SK-N-SH (cell line): ENCODE measurements around the gene RAB24. TPM values are rescaled to one million over a fixed set of nuclear protein-coding genes. Genes with fewer than 3 reads are reported as not detected.

Experiments
- CTCF ChIA-PET: fragments of 300-600, 350-600 bp; formaldehyde crosslinking; extraction: SDS; loops from one replicate; lab custom pipeline; 2021; lab: Yijun Ruan, JAX
- POLR2A ChIA-PET: fragments of 350-600 bp; sonication (Branson Sonifier 250); formaldehyde crosslinking; extraction: SDS; loops from one replicate; lab custom pipeline; 2020; ENCODE audit warnings: antibody characterized with exemption, inconsistent platforms; lab: Yijun Ruan, JAX
- DNase-seq: peaks from one replicate; pipeline ENCODE4 v3.0.0; 2012
- H2AFZ ChIP-seq: fragments of 200-600 bp; sonication (generic); 2 replicates; pipeline ENCODE4 v1.8.1; 2016; ENCODE audit warnings: antibody characterized with exemption, mild to moderate bottlenecking, low read depth
- H3F3A ChIP-seq: fragments of 200-600 bp; sonication (generic); replicated peaks from 2 replicates; pipeline ENCODE3; 2016; ENCODE audit warnings: antibody characterized with exemption, mild to moderate bottlenecking; ENCODE audit not compliant: insufficient read depth
- H3K27ac ChIP-seq, 2 experiments: fragments of 200-500 bp in 1 of 2; fragments of 200-600 bp in 1 of 2; sonication (Bioruptor generic) in 1 of 2; sonication (generic), shearing (Covaris generic) in 1 of 2; 2 replicates each; pipeline versions ENCODE4 v1.5.1 to v1.6.1; 2014 to 2016; ENCODE audit warnings: low read depth in 2 of 2, inconsistent platforms in 1 of 2, low read length in 1 of 2, mild to moderate bottlenecking in 1 of 2, mixed read lengths in 1 of 2
- H3K27me3 ChIP-seq: fragments of 200-600 bp; sonication (generic), shearing (Covaris generic); 2 replicates; pipeline ENCODE4 v1.6.1; 2016; ENCODE audit warnings: mixed run types; ENCODE audit not compliant: insufficient read depth
- H3K36me3 ChIP-seq, 2 experiments: fragments of 200-500 bp in 1 of 2; fragments of 200-600 bp in 1 of 2; sonication (Bioruptor generic) in 1 of 2; sonication (generic) in 1 of 2; replicated peaks in 1 of 2; 2 replicates each; pipeline versions ENCODE3 to v1.5.1; 2014 to 2016; ENCODE audit warnings: low read length in 1 of 2, mild to moderate bottlenecking in 1 of 2; ENCODE audit not compliant: insufficient read depth in 2 of 2, control insufficient read depth in 1 of 2
- H3K4me1 ChIP-seq, 2 experiments: fragments of 200-500 bp in 1 of 2; fragments of 200-600 bp in 1 of 2; sonication (Bioruptor generic) in 1 of 2; sonication (generic), shearing (Covaris generic) in 1 of 2; 2 replicates each; pipeline versions ENCODE4 v1.5.1 to v1.6.1; 2014 to 2016; ENCODE audit warnings: low read depth in 1 of 2, low read length in 1 of 2, mixed run types in 1 of 2; ENCODE audit not compliant: insufficient read depth in 2 of 2, control insufficient read depth in 1 of 2
- H3K4me2 ChIP-seq: fragments of 200-600 bp; sonication (generic), shearing (Covaris generic); 2 replicates; pipeline ENCODE4 v1.6.1; 2017; ENCODE audit warnings: mixed run types
- H3K4me3 ChIP-seq, 2 experiments: fragments of 200-500 bp in 1 of 2; fragments of 200-600 bp in 1 of 2; sonication (Bioruptor generic) in 1 of 2; sonication (generic), shearing (Covaris generic) in 1 of 2; 2 replicates each; pipeline versions ENCODE4 v1.5.1 to v1.8.1; 2014 to 2016; ENCODE audit warnings: low read depth in 2 of 2, inconsistent platforms in 1 of 2, low read length in 1 of 2, mild to moderate bottlenecking in 1 of 2, mixed read lengths in 1 of 2, moderate library complexity in 1 of 2
- H3K79me2 ChIP-seq: fragments of 200-600 bp; sonication (generic); 2 replicates; pipeline ENCODE4 v1.8.1; 2017; ENCODE audit warnings: mild to moderate bottlenecking; ENCODE audit not compliant: insufficient read depth
- H3K9ac ChIP-seq: fragments of 200-600 bp; sonication (generic); 2 replicates; pipeline ENCODE4 v1.6.1; 2017; ENCODE audit warnings: mixed run types
- H3K9me2 ChIP-seq: fragments of 200-600 bp; sonication (generic); 2 replicates; pipeline ENCODE4 v1.6.1; 2017; ENCODE audit warnings: mixed run types
- H3K9me3 ChIP-seq: fragments of 200-600 bp; sonication (generic); 2 replicates; pipeline ENCODE4 v1.6.1; 2017; ENCODE audit warnings: mixed run types, mild to moderate bottlenecking, moderate library complexity
- H4K20me1 ChIP-seq: fragments of 200-600 bp; sonication (generic); 2 replicates; pipeline ENCODE4 v1.6.1; 2017; ENCODE audit warnings: mild to moderate bottlenecking, mixed run types; ENCODE audit not compliant: insufficient read depth
- CHD2 ChIP-seq: fragments of 150-350 bp; IDR thresholded peaks from 2 replicates; pipeline ENCODE4 v1.6.1; 2018; ENCODE audit warnings: low read length; ENCODE audit not compliant: partially characterized antibody
- ELF1 ChIP-seq: IDR thresholded peaks from 2 replicates; pipeline ENCODE4 v1.4.0; 2012
- EP300 ChIP-seq, 2 experiments: IDR thresholded peaks; 2 replicates each; pipeline versions ENCODE4 v1.4.0 to v1.6.1; 2012; ENCODE audit warnings: borderline replicate concordance in 1 of 2, low read depth in 1 of 2, low read length in 1 of 2
- EZH2phosphoT487 ChIP-seq: fragments of 200-600 bp; sonication (generic); IDR thresholded peaks from 2 replicates; pipeline ENCODE4 v1.6.1; 2017; ENCODE audit warnings: low read depth, mixed run types, mild to moderate bottlenecking, antibody characterized with exemption, moderate library complexity, borderline replicate concordance
- FOSL2 ChIP-seq: IDR thresholded peaks from 2 replicates; pipeline ENCODE4 v1.4.0; 2012; ENCODE audit warnings: low read depth, mild to moderate bottlenecking, moderate library complexity, borderline replicate concordance
- GABPA ChIP-seq: IDR thresholded peaks from 2 replicates; pipeline ENCODE4 v1.4.0; 2012; ENCODE audit warnings: low read depth, mild to moderate bottlenecking
- IRF3 ChIP-seq: fragments of 150-350 bp; IDR thresholded peaks from 2 replicates; pipeline ENCODE4 v1.6.1; 2016; ENCODE audit warnings: mild to moderate bottlenecking, low read depth, low read length
- MAX ChIP-seq: IDR thresholded peaks from 2 replicates; pipeline ENCODE4 v1.4.0; 2012; ENCODE audit warnings: low read depth
- NRF1 ChIP-seq: IDR thresholded peaks from 2 replicates; pipeline ENCODE4 v1.6.1; 2012; ENCODE audit warnings: low read depth, mild to moderate bottlenecking, low read length
- POLR2AphosphoS5 ChIP-seq: IDR thresholded peaks from 2 replicates; pipeline ENCODE4 v1.6.1; 2012; ENCODE audit warnings: low read depth, low read length
- RAD21 ChIP-seq: IDR thresholded peaks from 2 replicates; pipeline ENCODE4 v1.6.1; 2012; ENCODE audit warnings: mild to moderate bottlenecking, low read length
- RCOR1 ChIP-seq: fragments of 150-350 bp; IDR thresholded peaks from 2 replicates; pipeline ENCODE4 v1.6.1; 2017; ENCODE audit warnings: antibody characterized with exemption, low read length
- RFX5 ChIP-seq: IDR thresholded peaks from 2 replicates; pipeline ENCODE4 v1.6.1; 2012; ENCODE audit warnings: mild to moderate bottlenecking, improper control_type of control experiment, low read length
- SIN3A ChIP-seq: IDR thresholded peaks from 2 replicates; pipeline ENCODE4 v1.6.1; 2012; ENCODE audit warnings: low read depth, mild to moderate bottlenecking, low read length, moderate library complexity, borderline replicate concordance
- SMC3 ChIP-seq: IDR thresholded peaks from 2 replicates; pipeline ENCODE4 v1.6.1; 2012; ENCODE audit warnings: low read depth, low read length, improper control_type of control experiment
- TAF1 ChIP-seq: IDR thresholded peaks from 2 replicates; pipeline ENCODE4 v1.6.1; 2012; ENCODE audit warnings: low read depth, mild to moderate bottlenecking, low read length, moderate library complexity, borderline replicate concordance
- TCF12 ChIP-seq: IDR thresholded peaks from 2 replicates; pipeline ENCODE4 v1.4.0; 2012
- USF2 ChIP-seq: fragments of 150-350 bp; IDR thresholded peaks from 2 replicates; pipeline ENCODE4 v1.6.1; 2017; ENCODE audit warnings: antibody characterized with exemption, low read length, low read depth, borderline replicate concordance
- YY1 ChIP-seq: IDR thresholded peaks from 2 replicates; pipeline ENCODE4 v1.4.0; 2012; ENCODE audit warnings: low read depth, mild to moderate bottlenecking
- WGBS: methylation state at CpG from one replicate; pipeline ENCODE4 v1.1.6; 2017; ENCODE audit warnings: low lambda C conversion rate; 5-methylcytosine and 5-hydroxymethylcytosine counted together
- polyA plus RNA-seq, 3 experiments: library from polyadenylated mRNA; depleted of rRNA; stranded (reverse); fragments of >200 nt; gene quantifications; 2 replicates each; pipeline ENCODE4 v1.2.3, GENCODE V29; 2012
- TF ChIP-seq, protein P1 (sequence below): fragments of 200-600 bp; sonication (generic); IDR thresholded peaks from 2 replicates; pipeline ENCODE4 v1.6.1; 2017; ENCODE audit warnings: antibody characterized with exemption, mild to moderate bottlenecking, moderate library complexity
- TF ChIP-seq, protein P2 (sequence below): IDR thresholded peaks from 2 replicates; pipeline ENCODE4 v1.4.0; 2012; ENCODE audit warnings: low read depth, borderline replicate concordance

RAB24 gene
- polyA plus RNA-seq, 1 of the 3 experiments (the other 2 are of a cell fraction): 101 TPM

- DNase-seq: no peak
- Histone ChIP-seq H3K79me2 (no peaks in the 10 kb centered on the region), H3K27me3 (no peaks in the 10 kb centered on the region)
- TF ChIP-seq SIN3A (no peak), TAF1 (no peak), POLR2AphosphoS5 (no peak), MAX (no peak), EZH2phosphoT487 (no peak)
- TF ChIP-seq, all 33 proteins: peak for 0
- Histone ChIP-seq H3F3A (no peaks in the 10 kb centered on the region), H3K36me3 (peaks cover 42 to 83% of the 10 kb centered on the region in 2 experiments), H2AFZ (no peak overlapping the region), H3K4me1 (no peaks in the 10 kb centered on the region), H3K9ac (no peak overlapping the region), H3K27ac (no peak overlapping the region), H3K9me2 (no peaks in the 10 kb centered on the region), H4K20me1 (no peaks in the 10 kb centered on the region), H3K4me3 (no peak overlapping the region), H3K4me2 (no peak overlapping the region), H3K9me3 (no peaks in the 10 kb centered on the region)
- ChIA-PET CTCF (interaction anchor here (1.2 to 1.7 kb wide), 2 partner anchors 9 to 179 kb away, joined by 3 to 6 read pairs; no protein-coding TSS in a partner anchor), POLR2A (no interaction called here)
- WGBS: 95% methylated on average over 12 of the region's 12 CpGs
Measured at GRCh38 chr5:177290816-177291596, 12.5 kb downstream of the RAB24 start.

DNA sequence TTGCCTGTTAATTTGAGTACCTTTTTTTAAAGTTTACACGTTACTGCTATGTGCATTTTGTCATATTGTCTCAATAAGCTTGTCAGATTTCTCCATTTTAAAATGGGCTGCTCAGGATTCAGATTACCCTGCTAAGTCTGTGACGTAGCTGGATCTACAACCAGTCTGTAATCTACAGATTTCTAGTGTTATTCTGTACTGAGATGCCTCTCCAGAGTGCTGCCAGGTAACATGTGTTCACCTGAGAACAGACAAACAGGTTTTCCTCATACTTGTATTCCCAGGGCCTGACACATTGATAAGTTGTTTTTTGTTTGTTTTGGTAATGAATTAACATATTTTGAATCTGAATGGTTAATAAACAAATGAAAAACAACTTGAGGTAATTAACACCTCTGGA lies 15.3 kb downstream of the RAB24 start:
- H3K36me3 ChIP-seq: peaks cover 48 to 77% of the 10 kb centered on the region in 2 experiments
- H3K4me2 ChIP-seq: no peak overlapping the region
- 96% methylated on average over 2 of the region's 2 CpGs for WGBS
- H3F3A ChIP-seq: no peaks in the 10 kb centered on the region
- no peak overlapping the region for H3K27ac ChIP-seq
- H3K9me3 ChIP-seq: no peaks in the 10 kb centered on the region
- H3K4me3 ChIP-seq: no peak overlapping the region
- H3K79me2 ChIP-seq: no peaks in the 10 kb centered on the region
- DNase-seq: no peak
- no peak overlapping the region for H2AFZ ChIP-seq
- H3K27me3 ChIP-seq: no peaks in the 10 kb centered on the region
- POLR2A ChIA-PET: no interaction called here
- H3K4me1 ChIP-seq: no peaks in the 10 kb centered on the region
- no peak overlapping the region for H3K9ac ChIP-seq
- no peaks in the 10 kb centered on the region for H3K9me2 ChIP-seq
- H4K20me1 ChIP-seq: no peaks in the 10 kb centered on the region
- no peak for TF ChIP-seq SMC3
- TF ChIP-seq YY1: no peak
- TF ChIP-seq FOSL2: no peak
- no peak for TF ChIP-seq RFX5
- TF ChIP-seq RCOR1: no peak
- no peak for TF ChIP-seq GABPA
- no peak for TF ChIP-seq TCF12
- TF ChIP-seq ELF1: no peak
- no peak for TF ChIP-seq CHD2
- TF ChIP-seq, protein P1, sequence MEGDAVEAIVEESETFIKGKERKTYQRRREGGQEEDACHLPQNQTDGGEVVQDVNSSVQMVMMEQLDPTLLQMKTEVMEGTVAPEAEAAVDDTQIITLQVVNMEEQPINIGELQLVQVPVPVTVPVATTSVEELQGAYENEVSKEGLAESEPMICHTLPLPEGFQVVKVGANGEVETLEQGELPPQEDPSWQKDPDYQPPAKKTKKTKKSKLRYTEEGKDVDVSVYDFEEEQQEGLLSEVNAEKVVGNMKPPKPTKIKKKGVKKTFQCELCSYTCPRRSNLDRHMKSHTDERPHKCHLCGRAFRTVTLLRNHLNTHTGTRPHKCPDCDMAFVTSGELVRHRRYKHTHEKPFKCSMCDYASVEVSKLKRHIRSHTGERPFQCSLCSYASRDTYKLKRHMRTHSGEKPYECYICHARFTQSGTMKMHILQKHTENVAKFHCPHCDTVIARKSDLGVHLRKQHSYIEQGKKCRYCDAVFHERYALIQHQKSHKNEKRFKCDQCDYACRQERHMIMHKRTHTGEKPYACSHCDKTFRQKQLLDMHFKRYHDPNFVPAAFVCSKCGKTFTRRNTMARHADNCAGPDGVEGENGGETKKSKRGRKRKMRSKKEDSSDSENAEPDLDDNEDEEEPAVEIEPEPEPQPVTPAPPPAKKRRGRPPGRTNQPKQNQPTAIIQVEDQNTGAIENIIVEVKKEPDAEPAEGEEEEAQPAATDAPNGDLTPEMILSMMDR: no peak
- no peak for TF ChIP-seq IRF3
- TF ChIP-seq, protein P2, sequence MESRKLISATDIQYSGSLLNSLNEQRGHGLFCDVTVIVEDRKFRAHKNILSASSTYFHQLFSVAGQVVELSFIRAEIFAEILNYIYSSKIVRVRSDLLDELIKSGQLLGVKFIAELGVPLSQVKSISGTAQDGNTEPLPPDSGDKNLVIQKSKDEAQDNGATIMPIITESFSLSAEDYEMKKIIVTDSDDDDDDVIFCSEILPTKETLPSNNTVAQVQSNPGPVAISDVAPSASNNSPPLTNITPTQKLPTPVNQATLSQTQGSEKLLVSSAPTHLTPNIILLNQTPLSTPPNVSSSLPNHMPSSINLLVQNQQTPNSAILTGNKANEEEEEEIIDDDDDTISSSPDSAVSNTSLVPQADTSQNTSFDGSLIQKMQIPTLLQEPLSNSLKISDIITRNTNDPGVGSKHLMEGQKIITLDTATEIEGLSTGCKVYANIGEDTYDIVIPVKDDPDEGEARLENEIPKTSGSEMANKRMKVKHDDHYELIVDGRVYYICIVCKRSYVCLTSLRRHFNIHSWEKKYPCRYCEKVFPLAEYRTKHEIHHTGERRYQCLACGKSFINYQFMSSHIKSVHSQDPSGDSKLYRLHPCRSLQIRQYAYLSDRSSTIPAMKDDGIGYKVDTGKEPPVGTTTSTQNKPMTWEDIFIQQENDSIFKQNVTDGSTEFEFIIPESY: no peak
- TF ChIP-seq SIN3A: no peak
- no peak for TF ChIP-seq NRF1
- no peak for TF ChIP-seq RAD21
- TF ChIP-seq EP300 (IDR thresholded peaks at IDR 0.05; ENCODE audit: borderline replicate concordance in 1 of 2, low read depth in 1 of 2, low read length in 1 of 2): no peak
- TF ChIP-seq USF2: no peak
- CTCF ChIA-PET: interaction anchor here (0.8 kb wide), 1 partner anchor 174 kb away, joined by 3 read pairs; no protein-coding TSS in a partner anchor
